GM12864 (cell line): ENCODE results near the gene LMNTD2.
A peak's percentile ranks its signal among the peaks of the same experiment; 100 is the strongest.

Experiments
- DNase-seq: peaks from one replicate; pipeline ENCODE4 v3.0.0-alpha.2; 2011; ENCODE audit warnings: low read depth
- H3K4me3 ChIP-seq: 2 replicates; pipeline ENCODE4 v1.5.1; 2011; ENCODE audit warnings: mild to moderate bottlenecking, low read depth, low read length, control low read depth
- TF ChIP-seq, protein P1 (sequence below): IDR thresholded peaks from 2 replicates; pipeline ENCODE4 v1.5.1; 2011; ENCODE audit warnings: low read depth, mild to moderate bottlenecking, moderate library complexity, low read length, control low read depth, inconsistent platforms; ENCODE audit errors: missing control alignments

The LMNTD2 gene

DNA sequence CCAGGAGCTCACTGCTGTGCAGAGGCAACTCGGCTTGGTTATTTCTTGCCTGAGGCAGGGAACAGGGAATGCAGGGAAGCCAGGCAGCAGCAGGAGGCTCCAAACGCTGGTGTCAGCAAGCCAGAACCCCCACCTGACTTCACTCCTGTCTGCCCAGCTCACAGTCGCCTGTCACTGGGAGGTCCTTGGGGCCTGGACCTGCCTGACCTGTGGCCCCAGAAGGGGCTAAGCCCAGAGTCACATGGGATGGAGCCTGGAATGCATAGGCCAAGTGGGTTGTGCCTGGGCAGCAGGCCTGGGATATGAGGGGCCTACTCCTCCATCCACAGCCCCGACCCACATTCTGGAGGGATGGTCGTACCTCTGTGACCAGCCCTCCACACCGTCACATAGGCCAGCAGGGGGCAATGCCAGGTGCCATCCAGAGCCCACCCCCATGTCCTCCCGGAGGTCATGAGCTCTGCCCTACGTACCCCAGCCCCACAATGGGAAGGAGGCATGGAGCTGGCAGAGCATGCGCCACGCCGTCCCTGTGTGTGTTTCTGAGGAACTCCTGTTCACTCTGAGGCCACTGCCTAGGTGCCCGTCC is 5.5 kb upstream of the LMNTD2 start:
- no peak overlapping the region for H3K4me3 ChIP-seq
- DNase-seq, result no peak
- TF ChIP-seq, protein P1, sequence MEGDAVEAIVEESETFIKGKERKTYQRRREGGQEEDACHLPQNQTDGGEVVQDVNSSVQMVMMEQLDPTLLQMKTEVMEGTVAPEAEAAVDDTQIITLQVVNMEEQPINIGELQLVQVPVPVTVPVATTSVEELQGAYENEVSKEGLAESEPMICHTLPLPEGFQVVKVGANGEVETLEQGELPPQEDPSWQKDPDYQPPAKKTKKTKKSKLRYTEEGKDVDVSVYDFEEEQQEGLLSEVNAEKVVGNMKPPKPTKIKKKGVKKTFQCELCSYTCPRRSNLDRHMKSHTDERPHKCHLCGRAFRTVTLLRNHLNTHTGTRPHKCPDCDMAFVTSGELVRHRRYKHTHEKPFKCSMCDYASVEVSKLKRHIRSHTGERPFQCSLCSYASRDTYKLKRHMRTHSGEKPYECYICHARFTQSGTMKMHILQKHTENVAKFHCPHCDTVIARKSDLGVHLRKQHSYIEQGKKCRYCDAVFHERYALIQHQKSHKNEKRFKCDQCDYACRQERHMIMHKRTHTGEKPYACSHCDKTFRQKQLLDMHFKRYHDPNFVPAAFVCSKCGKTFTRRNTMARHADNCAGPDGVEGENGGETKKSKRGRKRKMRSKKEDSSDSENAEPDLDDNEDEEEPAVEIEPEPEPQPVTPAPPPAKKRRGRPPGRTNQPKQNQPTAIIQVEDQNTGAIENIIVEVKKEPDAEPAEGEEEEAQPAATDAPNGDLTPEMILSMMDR, result peak; percentile 13

DNA sequence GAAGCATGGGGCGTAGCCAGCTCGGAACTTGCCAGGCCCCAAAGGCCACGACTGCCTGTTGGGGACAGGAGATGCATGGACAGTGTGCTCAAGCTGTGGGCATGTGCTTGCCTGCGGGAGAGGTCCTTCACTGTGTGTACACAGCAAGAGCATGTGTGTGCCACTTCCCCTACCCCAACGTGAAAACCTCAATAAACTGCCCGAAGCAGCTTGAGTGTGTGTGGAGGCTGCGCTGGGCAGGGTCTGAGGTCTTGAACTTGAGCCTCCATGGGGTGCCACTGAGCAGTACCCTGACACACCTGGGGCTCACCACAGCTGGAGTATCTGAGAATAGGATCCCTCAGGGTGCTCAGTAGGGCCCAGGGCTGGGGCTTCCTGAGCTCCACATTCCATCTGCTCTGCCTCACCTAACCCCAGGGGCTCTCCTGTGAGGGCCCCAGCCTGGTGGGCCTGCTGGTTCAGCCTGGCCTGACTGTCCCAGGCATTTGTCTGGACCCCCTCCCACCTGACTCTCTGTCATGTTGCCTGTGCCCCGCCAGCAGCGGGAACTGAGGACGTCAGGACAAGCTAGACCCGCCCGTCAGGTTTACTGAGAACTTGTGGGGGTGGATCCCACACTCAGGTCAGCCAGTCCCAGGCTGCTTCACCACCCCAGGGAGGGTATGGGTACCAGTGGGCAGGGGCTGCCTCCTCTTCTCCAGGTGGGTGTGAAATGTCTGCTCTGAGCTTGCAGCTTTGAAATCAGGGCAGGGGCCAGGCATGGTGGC is 3.5 kb upstream of the LMNTD2 start:
- DNase-seq, result no peak
- H3K4me3 ChIP-seq, result no peak overlapping the region
- TF ChIP-seq, protein P1, result no peak

DNA sequence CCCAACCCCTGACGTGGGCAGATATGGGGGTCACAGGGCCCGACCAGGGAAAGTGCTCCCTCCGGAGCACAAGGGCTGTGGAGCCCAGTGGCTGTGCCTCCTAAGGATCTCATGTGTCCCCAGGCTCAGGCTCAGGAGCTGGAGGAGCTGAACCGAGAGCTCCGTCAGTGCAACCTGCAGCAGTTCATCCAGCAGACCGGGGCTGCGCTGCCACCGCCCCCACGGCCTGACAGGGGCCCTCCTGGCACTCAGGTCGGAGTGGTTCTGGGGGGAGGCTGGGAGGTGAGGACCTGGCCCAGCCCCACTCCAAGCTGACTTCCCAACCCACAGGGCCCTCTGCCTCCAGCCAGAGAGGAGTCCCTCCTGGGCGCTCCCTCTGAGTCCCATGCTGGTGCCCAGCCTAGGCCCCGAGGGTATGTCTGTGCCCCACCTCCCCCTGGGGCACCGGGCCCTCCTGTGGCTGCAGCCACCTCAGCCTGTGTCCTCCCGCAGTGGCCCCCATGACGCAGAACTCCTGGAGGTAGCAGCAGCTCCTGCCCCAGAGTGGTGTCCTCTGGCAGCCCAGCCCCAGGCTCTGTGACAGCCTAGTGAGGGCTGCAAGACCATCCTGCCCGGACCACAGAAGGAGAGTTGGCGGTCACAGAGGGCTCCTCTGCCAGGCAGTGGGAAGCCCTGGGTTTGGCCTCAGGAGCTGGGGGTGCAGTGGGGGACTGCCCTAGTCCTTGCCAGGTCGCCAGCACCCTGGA is 2.7 kb upstream of the LMNTD2 start:
- no peak overlapping the region for H3K4me3 ChIP-seq
- TF ChIP-seq, protein P1, result no peak
- no peak for DNase-seq

DNA sequence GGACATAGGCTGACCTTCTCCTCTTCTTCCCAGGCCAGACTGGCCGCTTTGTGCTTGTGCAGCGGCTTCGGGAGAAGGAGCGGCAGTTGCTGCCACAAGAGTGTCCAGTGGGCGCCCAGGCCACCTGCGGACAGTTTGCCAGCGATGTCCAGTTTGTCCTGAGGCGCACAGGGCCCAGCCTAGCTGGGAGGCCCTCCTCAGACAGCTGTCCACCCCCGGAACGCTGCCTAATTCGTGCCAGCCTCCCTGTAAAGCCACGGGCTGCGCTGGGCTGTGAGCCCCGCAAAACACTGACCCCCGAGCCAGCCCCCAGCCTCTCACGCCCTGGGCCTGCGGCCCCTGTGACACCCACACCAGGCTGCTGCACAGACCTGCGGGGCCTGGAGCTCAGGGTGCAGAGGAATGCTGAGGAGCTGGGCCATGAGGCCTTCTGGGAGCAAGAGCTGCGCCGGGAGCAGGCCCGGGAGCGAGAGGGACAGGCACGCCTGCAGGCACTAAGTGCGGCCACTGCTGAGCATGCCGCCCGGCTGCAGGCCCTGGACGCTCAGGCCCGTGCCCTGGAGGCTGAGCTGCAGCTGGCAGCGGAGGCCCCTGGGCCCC is 1.6 kb upstream of the LMNTD2 start:
- H3K4me3 ChIP-seq, result peak overlapping the region; percentile 74
- DNase-seq, result no peak
- TF ChIP-seq, protein P1, result no peak

DNA sequence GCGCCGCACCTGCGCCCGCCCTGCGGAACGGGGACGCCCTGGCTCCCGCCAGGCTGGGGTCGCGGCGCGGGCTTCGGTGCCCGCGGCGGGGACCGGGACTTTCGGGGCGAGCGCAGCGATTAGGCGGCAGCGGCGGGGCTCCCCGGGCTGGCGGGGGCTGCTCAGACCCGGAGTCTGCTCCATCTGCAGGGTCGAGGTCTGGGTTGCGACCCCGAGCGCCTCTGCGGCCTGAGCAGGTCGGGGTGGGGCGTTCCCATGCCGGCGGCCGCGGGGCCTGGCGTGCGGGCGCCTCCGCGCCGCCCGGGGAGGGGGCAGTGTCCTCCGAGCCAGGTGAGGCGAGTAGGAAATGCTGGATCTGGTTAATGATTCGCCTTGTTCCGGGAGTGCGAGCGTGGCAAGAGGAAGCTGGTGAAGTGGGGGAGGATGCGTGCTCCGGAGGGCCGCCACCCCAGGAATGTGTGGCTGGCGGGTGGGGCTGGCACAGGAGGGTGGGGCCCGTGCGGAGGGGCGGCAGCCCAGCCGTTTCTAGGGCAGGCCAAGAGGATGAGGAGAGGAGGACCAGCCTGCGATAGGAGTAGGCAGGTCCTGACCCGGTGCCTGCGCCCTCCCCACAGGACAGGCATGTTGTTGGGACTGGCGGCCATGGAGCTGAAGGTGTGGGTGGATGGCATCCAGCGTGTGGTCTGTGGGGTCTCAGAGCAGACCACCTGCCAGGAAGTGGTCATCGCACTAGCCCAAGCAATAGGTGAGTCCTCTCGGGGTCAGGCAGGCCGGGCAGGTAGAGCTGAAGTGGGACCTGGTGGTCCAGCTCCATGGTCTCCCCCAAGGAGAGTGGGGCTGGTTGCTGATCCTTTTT is 838 bp upstream of the LMNTD2 start:
- DNase-seq, result no peak
- H3K4me3 ChIP-seq, result peak overlapping the region; percentile 74
- TF ChIP-seq, protein P1, result no peak

DNA sequence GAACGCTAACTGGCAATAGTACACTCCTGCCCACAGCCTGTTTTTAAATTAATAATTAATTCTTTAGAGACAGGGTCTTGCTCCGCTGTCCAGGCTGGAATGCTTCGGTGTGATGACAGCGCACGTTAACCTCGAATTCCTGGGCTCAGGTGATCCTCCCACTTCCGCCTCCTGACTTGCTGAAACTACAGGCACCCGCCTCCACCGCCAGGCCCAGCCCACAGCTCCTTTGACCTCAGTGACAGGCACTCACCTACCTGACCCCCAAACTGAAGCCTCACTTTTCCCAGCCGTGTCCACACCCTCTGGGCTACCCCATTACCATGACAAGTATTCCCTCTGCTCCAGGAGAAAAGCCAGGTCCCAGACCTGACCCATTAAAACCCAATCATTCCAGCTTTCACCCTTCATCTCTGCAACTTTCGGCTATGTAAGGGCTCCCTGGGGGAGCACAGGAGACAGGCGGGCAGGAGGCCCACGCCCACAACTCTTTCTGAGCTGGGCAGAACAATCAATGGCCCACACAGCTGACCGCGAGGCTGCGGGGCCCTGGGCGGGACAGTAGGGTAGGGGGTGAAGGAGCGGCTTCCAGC is 730 bp downstream of the LMNTD2 start:
- no peak for DNase-seq
- TF ChIP-seq, protein P1, result no peak
- peak overlapping the region; percentile 77 for H3K4me3 ChIP-seq
